HFF-Myc (cell line): ENCODE data around the gene JMJD4.

Experiments used
- DNase-seq: peaks from one replicate; pipeline ENCODE4 v3.0.0-alpha.2; 2011; ENCODE audit warnings: low read depth; ENCODE audit errors: extremely low read depth
- H3K4me3 ChIP-seq: replicated peaks from 2 replicates; pipeline ENCODE4 v1.5.1; 2011; ENCODE audit warnings: low read depth, mild to moderate bottlenecking, control low read depth, low read length
- CTCF ChIP-seq: IDR thresholded peaks from 2 replicates; pipeline ENCODE4 v1.5.1; 2012; ENCODE audit warnings: mild to moderate bottlenecking, low read depth, low read length, control low read depth; ENCODE audit errors: missing control alignments

Gene JMJD4

GRCh38 chr1:227774051-227774731 lies 39.1 kb upstream of the JMJD4 start:
- no peak overlapping the region for H3K4me3 ChIP-seq
- no peak for TF ChIP-seq CTCF
- DNase-seq, result no peak

GRCh38 chr1:227773558-227773957 lies 38.5 kb upstream of the JMJD4 start:
- no peak for DNase-seq

GRCh38 chr1:227771771-227772170 lies 36.7 kb upstream of the JMJD4 start:
- no peak for DNase-seq
- TF ChIP-seq CTCF, result no peak
- no peak overlapping the region for H3K4me3 ChIP-seq

More at GRCh38 chr1:227773558-227773957, 38.5 kb upstream of the JMJD4 start:
- no peak for TF ChIP-seq CTCF
- no peak overlapping the region for H3K4me3 ChIP-seq

DNA sequence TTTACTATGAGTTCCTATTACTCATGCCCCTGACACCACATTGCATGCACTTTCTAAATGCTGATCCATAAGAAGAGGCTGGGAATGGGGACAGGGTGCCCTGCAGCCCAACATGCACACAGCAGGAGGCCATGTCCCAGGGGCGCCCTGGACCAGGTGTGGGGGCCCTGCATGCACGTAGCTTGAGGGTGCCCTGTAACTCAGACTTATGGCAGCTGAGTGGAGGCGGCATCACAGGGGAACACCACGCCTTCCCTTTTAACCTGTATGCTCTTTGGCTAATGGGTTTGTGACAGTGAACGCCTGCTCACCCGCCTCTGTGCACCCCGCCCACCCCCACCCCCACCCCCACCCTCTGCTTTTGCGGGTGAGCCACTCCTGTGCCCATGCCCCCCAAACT lies 36.2 kb upstream of the JMJD4 start:
- DNase-seq, result no peak
- no peak for TF ChIP-seq CTCF
- H3K4me3 ChIP-seq, result no peak overlapping the region

- no peak for DNase-seq
- no peak for TF ChIP-seq CTCF
- H3K4me3 ChIP-seq, result no peak overlapping the region
Measured at GRCh38 chr1:227770812-227771211, 35.7 kb upstream of the JMJD4 start.

DNA sequence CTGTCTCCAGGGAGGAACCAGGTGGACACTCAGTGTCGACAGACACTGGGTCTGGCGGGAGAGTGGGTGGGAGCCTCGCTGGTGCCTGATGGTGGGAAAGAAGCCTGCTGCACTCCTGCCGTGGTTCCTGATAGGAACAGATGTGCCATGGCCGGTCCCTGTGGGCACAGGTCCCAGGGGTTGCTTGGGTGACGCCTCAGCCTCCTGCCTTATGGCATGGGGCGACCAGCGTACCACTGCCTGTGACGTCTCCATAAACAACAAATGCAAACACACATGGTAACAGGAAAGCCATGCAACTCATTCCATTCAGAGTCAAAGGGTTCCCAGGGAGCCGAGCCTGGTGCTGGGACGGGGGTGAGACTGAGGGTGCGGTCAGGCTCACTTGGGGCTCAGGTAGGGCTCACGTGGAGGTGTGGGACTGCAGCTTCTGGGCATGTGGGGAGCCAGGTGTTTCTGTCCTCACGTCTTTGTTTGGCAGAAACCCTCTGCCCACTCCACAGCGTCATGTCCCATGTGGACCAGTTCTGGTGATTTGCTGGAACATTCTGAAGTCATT lies 34.9 kb upstream of the JMJD4 start:
- DNase-seq, result no peak
- no peak overlapping the region for H3K4me3 ChIP-seq
- TF ChIP-seq CTCF, result no peak
